ENCODE measurements around the gene PPP1R9A.

PPP1R9A gene

DNA sequence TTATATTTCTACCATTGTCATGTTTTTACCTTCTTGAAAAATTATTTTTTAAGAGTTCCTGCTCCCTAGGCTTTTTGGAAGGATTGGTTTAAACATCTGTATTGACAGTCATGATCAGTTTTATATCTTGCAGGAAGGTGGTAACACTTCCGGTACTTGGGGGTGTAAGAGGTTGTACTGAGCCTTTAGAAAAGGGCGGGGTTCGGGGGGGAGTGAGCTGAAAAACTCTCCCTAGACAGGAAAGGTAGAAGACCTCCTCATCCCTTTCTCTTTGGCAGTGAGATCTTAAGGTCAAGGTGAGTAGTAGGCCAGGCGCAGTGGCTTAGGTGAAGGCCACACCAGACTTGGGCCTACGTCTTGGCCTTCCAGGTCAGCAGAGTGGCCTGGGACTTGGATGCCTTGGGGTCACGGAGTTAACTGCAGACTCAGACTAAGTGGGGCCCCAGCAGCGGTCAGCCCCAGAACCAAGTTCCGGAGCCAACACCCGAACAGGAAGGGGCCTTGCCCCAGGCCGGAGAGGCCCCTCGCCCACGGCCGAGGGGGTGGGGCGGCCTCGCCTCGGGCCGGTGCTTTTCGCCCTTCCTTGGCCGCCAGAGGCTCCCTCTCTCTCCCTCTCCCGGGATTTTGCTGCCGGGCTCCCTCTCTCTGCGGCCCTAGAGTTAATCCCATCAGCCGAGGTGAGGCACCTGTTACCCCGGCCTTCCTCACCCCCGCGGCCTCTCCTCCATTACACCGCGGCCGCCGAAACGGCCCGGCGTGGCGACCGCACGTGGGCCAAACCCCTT is at the start of gene PPP1R9A:
PPP1R9A (plus strand) TSS at position 569 of the 785 bp plus-strand sequence. CDS start 2,520 bp downstream, outside the sequence.
- DNase-seq (ENCODE audit: low read depth, low spot score) = no peak
- H3K27ac ChIP-seq = no peak within 1 kb of the TSS

DNA sequence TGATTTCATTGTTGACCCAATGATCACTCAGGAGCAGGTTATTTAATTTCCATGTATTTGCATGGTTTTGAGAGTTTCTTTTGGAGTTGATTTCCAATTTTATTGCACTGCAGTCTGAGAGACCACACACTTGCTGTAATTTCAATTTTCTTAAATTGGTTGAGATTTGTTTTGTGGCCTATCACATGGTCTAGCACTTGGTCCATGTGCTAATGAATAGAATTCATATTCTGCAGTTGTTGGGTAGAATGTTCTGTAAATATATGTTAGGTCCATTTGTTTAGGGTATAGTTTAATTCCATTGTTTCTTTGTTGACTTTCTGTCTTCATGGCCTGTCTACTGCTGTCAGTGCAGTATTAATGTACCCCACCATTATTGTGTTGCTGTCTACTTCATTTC is 36.3 kb upstream of the PPP1R9A start:
- H3K27ac ChIP-seq = no peak overlapping the region
- no peak for DNase-seq (ENCODE audit: low read depth, low spot score)

DNA sequence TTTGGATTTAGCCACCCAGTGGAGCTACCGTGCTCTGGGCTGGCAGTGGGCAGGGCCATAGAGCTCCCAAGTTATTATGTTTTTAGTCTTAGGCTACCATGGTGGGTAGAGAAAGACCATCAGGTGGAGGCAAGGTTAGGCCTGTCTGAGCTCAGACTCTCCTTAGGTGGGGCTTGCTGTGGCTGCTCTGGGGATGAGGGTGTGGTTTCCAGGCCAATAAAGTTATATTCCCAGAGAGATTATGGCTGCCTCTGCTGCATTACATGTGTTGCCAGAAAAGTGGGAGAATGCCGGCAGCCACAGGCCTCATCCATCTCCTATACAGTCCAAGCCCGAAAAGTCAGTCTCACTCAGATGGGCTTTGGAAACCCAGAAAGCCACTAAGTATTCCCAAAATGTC is 34.2 kb upstream of the PPP1R9A start:
- no peak for DNase-seq (ENCODE audit: low read depth, low spot score)
- H3K27ac ChIP-seq = no peak overlapping the region

DNA sequence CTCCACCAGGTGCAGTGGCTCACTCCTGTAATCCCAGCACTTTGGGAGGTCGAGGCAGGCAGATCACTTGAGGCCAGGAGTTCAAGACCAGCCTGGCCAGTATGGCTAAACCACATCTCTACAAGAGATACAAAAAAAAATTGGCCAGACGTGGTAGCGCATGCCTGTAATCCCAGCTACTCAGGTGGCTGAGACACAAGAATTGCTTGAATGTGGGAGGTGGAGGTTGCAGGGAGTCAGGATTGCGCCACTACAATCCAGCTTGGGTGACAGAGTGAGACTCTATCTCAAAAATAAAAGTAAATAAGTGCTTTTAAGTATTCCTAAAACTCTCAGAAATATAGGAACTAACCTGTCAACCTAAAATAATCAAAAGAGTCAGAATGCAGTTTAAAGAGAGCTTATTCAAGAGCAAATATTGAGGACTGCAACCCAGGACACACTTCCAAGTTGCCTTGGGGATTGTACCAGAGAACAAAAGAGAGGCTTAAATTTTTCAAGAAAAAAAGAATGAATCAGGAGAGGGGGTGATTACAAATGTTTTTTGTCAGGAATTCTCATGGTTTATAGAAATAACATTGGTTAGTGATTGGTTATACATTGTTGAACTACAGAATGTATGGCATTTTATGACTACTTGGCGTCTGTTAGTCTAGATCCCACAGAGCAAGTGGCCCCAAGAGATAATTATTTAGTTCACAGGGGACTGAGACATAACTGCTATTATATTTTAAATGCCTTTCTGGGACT is 33.2 kb upstream of the PPP1R9A start:
- no peak overlapping the region for H3K27ac ChIP-seq
- no peak for DNase-seq (ENCODE audit: low read depth, low spot score)

DNA sequence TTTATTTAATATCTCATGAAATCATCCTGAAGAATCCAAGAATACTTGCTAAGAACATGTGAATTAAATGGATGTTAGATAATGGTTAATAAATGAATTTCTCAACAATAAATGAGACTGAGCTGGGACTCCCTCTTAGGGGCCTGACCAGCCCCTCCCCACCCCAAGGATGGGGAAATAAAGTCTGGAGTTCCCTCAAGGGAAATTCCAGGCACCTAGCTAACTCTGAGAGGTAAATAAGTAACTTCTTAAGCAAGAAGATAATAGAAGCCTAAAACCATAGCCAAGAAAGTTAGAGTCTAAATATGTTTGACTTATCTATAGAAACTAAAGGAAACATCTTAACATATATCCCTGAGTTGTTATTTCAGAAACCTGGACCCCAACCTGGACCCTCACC is 32.2 kb upstream of the PPP1R9A start:
- DNase-seq (ENCODE audit: low read depth, low spot score) = no peak
- H3K27ac ChIP-seq = no peak overlapping the region

DNA sequence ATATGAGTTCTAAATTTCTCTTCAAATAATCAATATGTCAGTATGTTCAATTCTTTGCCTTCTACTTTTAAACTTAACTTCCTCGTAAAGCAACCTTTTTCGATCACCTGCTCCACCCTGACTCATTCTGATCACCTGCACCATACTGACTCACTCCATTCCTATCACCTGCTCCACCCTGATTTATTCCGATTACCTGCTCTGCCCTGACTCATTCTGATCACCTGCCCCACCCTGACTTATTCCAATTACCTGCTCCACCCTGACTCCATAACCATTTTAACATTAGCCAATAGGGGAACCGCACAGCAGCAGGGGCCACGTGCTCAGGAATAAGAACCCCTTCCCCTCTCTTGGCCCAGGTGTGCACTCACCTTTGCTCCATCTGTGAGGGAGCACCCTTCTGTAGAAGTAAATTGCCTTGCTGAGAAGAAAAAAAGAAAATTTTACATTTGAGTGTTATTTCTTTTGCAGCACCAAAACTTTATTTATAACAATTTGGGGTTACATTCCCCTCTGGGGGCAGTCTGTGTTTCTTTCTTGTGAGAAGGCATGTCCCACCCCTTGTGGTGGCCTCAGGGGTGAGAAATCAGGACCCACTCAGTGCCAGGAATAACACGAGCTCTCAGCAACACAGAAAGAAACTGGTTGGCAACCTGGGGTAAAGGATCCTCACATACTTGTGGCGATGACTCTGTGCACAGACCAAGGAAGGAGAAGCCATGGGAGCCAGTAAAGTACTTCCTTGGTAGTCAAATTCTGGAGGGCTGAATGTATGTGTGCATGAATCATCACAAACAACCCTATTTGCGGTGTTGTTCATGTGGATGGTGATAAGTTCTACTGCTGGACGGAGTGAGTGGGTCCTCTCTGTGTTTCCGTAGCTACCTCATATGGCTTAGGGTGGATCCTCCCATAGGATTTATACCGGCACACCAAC is 29.4 kb upstream of the PPP1R9A start:
- H3K27ac ChIP-seq = peak overlapping the region; percentile 13
- no peak for DNase-seq (ENCODE audit: low read depth, low spot score)

DNA sequence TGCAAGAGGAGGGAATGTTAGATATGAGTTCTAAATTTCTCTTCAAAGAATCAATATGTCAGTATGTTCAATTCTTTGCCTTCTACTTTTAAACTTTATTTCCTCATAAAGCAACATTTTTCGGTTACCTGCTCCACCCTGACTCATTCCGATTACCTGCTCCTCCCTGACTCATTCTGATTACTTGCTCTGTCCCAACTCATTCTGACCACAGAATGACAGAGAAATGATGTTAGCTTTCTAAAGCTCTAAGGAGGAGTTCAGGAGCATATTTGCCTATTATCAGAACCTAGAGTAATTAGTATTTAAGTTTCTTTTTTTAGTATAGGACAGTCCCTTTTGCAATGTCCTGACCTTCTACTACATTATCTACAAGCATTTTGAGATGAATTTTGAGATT is 24.5 kb upstream of the PPP1R9A start:
- H3K27ac ChIP-seq = no peak overlapping the region
- DNase-seq (ENCODE audit: low read depth, low spot score) = peak; percentile 12

DNA sequence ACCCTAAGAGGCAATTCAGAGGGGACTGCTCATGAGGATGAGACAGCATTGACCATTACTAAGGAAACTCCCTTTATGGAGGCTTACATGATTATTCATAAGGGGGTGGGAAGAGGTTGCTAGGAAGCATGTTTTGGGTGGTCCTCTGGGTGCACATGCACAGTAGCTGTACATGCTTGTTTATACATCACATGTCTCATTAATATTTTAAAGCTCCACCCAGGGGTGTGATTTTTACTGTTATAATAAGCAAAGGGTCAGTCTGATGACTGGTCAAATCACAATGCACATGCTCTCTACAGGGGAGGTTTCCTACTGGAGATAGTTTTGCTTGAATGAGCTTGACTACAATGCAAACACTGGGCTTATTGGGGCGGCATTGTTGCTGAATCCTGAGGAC is 23.8 kb upstream of the PPP1R9A start:
- no peak overlapping the region for H3K27ac ChIP-seq
- DNase-seq (ENCODE audit: low read depth, low spot score) = no peak

DNA sequence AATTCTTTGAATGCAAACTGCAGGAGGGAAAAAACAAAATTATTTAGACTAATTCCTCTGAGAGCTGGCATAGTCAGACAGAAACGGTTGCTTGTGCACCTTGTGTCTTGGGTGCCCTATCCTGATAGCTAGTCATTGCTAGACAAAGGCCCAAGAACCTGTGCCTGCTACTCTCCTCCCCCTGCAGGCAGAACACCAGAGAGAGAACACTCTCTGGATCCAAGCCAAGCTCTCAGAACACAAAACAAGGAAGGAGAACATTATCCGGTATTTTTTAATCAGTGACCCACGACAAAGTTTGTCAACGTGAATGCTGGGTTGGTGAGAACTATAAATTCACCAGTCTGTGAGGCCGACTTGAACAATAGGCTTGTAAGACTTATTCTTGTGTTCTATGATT is 18.8 kb upstream of the PPP1R9A start:
- peak; percentile 16 for DNase-seq (ENCODE audit: low read depth, low spot score)
- H3K27ac ChIP-seq = no peak overlapping the region

DNA sequence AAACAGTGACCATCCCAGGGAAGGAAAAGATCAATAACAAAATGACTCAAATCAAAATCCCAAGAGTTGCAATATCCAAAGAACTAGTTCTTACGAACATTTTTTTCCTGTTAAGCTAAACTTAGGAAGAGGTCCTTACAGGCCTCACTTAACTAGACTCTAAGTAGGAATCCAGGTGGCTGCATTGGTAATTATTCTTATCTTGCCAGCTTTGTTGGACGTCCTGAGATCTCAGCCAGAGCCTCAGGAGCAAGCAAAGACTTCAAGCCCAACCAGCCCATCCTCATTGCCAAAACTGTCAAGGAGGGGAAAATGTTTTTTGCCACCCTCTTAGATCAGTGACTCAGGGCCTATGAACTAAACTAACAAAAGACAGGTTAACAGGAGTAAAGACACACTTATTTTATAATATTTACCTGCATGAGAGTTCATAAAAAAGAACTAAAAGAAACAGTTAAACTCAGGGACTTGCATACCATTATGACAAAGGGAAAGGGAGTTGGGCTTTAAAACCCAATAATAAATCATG is 18.3 kb upstream of the PPP1R9A start:
- no peak for DNase-seq (ENCODE audit: low read depth, low spot score)
- H3K27ac ChIP-seq = no peak overlapping the region

DNA sequence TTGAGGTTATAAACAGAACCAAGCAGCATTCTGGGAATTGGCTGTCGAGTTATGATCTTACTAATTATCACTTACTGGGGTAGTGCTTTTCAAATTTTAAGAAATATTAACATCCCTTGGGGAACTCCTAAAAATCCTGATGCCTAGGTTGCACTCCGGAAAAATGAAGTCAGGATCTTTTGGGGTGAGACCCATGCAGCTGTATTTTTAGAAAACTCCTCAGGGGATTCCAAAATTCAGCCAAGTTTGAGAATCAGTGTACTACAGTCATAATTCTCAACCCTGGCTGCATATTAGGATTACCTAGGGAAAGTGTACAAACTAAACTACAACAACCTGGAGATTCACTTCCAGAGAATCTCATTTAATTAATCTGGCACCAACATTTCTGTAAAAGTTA is 17.2 kb upstream of the PPP1R9A start:
- no peak overlapping the region for H3K27ac ChIP-seq
- no peak for DNase-seq (ENCODE audit: low read depth, low spot score)

DNA sequence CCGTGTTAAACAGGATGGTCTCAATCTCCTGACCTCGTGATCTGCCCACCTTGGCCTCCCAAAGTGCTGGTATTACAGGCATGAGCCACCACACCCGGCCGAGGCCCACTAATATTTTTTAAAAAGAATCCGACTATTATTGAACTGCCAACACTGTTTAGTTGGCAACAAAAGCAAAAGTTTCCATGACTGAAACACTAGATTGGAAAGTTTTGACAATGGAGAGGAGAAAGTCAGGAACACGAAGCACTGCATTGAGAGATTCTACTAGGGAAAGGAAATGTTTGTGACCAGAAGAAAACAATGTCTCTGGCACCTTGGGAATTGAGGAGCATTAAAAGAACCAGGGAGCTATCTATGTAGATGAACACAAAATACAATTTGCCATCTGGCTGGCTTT is 13.7 kb upstream of the PPP1R9A start:
- no peak overlapping the region for H3K27ac ChIP-seq
- no peak for DNase-seq (ENCODE audit: low read depth, low spot score)

DNA sequence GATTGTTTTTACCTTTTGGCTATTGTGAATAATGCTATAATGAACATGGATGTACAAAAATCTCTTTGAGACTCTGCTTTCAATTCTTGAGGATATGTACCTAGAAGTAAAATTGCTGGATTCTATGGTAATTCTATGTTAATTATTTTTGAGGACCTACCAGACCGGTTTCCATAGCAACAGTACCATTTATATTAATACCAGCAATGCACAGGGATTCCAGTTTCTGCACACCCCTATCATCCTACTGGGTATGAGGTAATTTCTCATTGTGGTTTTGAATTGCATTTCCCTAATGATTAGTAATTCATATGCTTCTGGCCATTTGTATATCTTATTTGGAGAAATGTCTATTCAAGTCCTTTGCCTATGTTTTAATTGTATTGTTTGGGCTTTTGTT is 9.9 kb upstream of the PPP1R9A start:
- no peak for DNase-seq (ENCODE audit: low read depth, low spot score)
- no peak overlapping the region for H3K27ac ChIP-seq

DNA sequence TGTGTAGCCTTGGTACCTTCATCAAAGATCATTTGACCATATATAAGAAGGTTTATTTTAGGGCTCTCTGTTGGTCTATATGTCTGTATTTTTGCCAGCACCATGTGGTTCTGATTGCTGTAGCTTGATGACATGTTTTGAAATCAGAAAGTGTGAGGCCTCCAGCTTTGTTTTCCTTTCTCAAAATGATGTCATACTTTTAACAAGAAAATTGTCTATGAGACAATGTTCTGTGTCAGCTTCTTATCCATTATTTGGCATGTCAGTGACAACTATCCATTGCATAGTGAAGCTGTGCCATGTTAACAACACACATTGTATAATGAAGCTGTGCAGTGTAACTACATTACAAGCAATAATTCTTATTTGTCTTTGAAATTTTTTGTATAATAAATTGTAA is 9.1 kb upstream of the PPP1R9A start:
- H3K27ac ChIP-seq = no peak overlapping the region
- no peak for DNase-seq (ENCODE audit: low read depth, low spot score)

DNA sequence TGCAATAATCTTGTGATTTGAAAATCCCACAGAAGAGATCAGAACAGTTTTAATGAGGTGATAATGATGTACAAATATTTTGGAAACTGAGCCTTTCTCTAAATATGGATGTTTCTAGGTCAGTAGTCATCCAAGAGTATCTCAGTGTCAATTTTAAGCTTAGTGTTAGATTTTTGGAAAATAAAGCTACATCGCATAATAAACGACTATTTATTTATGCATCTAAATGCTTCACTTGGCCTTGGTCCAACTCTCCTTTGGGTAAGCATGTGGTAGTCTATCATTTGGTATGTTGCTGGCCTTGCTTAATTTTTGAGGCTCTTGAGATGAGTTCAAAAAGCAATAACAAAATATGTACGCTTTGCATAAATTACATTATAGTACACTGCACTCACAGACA is 5.4 kb upstream of the PPP1R9A start:
- DNase-seq (ENCODE audit: low read depth, low spot score) = no peak
- H3K27ac ChIP-seq = no peak overlapping the region

DNA sequence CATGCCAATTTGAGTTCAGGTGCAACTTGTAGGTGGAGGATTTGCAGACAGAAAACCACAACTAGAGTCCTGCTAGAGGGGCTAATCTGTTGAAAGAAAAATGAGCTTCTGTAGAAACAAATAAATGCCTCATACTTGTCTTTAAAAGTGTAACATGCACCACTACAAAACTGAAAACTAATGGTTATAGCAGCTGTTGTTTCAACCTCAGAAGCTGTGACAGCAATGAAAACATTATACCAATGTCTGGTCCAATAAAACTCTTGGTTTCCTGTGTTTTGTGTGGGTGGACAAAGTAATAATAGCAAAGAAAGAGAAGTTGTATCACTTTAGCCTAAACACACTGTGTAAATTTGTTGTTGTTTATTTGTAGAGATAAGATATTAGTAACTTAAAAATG is 3.4 kb upstream of the PPP1R9A start:
- H3K27ac ChIP-seq = no peak overlapping the region

DNA sequence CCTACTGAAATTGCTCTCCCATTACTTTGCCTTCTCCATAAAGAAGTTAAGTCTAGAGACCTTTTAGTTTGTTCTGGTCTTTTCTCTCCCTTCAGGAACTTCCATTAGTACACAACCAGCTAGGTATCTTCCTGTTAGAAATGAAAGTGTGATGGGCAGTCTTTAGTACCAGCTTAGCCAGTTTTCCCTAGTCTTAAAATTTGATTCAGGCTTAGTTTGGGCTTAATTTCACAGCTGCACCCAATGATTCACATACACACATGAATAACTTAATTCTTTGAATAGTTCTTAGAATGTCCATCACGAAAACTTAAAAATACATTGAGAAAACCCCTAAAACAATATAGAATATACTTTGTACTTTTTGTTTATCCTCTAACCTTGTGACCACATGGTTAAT is 2.4 kb upstream of the PPP1R9A start:
- H3K27ac ChIP-seq = no peak overlapping the region
- no peak for DNase-seq (ENCODE audit: low read depth, low spot score)

More for the DNA sequence above, 3.4 kb upstream of the PPP1R9A start:
- DNase-seq (ENCODE audit: low read depth, low spot score) = no peak

DNA sequence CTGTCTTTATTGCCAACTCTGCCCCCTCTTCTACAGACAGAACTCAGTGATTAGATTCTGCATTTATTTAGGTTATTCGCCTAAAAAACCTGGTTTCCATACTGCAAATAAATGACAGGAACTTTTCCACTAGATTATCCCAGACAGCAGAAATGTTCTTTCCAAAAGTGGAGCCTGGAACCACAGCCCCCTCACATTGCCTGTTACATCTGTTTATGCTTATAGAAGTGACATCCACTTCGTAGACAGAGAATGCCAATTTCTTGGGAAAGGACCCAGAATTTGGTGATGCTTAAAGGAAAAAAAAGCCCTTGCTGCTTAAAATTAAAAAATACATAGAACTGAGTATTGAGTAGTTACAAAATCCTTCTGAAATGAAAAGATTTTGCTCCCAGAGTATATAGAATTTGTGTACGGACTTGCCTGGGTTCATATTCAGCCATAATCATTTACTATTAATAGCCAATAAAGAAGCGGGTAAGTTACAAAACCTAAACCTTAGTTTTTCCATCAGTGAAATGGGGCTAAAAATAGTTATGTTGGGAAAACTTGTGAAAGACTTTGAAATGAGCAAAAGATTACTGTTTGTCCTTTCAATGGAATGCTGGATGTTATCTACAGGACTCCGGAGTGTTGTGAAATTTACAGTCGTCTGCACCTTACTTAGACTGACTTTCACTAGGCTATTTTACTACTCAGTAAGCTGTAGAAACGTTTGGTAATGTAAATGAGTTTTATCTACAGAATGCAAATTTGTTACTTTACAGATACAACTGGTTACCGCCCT is 1.1 kb upstream of the PPP1R9A start:
- no peak overlapping the region for H3K27ac ChIP-seq
- no peak for DNase-seq (ENCODE audit: low read depth, low spot score)

DNA sequence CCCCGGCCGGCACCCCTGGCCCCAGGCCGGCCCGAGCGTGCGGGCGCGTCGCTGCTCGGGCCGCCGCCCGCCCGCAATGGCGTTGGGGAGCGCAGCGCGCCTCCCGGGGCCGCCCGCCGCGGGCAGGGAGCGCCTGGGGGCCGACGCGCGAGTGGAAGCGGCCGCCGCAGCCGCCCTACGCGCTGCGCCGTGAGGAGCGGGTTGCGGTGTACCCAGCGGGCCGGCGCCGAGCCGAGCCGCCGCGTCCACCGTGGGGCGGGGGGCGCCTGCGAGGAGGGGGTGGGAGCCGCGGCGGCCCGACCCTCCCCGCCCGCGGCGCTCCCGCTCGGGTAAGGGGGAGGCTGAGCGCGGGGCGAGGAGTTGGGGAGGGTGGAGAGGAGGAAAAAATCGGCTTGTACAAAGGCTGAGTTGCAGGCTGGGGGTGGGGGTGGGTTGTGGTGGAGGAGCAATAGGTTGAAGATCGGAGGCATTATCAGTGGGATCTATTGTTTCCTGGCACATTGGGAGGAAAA is 473 bp downstream of the PPP1R9A start:
- no peak for DNase-seq (ENCODE audit: low read depth, low spot score)
- no peak overlapping the region for H3K27ac ChIP-seq

Data from epithelial cell of prostate (primary cell).